Measurements from ENCODE around the gene APEX2. TPM values are rescaled to one million over a fixed set of nuclear protein-coding genes. Genes with fewer than 3 reads are reported as not detected.
A peak's percentile ranks its signal among the peaks of the same experiment; 100 is the strongest.

APEX2 gene
- total RNA-seq, 2 donors from 2014 or later = 6.6 to 7.7 TPM

DNA sequence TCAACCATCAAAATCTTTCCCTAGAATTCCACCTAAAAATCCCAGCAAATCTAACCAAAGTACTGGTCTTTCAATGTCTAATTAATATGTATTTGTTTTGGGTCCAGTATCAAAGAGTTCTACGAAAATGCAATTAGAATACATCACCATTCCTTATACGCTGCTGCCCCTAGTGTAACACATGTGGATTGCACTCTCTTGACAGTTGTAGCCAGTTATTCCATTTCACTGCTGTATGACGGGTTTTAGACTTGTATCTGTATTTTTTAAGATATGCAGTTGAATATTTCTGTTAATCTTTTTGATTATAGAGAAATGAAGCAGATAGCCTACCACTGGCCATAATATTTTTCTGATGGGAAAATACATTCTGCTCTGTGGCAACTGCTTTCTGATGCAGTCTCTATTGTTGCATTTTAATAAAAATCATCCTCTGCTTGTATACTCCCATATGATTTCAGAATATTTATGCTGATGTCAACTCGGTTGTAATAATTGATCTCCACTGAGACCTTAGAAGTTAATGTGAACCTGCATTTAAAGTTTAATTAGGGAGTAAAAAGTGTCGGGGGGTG lies 57.6 kb downstream of the APEX2 start:
- H3K4me3 ChIP-seq = peak overlapping the region in 1 of 2 donors; percentile 23
- no peaks in the 10 kb centered on the region for H3K27me3 ChIP-seq
- H3K27ac ChIP-seq = no peak overlapping the region
- TF ChIP-seq, protein P1, sequence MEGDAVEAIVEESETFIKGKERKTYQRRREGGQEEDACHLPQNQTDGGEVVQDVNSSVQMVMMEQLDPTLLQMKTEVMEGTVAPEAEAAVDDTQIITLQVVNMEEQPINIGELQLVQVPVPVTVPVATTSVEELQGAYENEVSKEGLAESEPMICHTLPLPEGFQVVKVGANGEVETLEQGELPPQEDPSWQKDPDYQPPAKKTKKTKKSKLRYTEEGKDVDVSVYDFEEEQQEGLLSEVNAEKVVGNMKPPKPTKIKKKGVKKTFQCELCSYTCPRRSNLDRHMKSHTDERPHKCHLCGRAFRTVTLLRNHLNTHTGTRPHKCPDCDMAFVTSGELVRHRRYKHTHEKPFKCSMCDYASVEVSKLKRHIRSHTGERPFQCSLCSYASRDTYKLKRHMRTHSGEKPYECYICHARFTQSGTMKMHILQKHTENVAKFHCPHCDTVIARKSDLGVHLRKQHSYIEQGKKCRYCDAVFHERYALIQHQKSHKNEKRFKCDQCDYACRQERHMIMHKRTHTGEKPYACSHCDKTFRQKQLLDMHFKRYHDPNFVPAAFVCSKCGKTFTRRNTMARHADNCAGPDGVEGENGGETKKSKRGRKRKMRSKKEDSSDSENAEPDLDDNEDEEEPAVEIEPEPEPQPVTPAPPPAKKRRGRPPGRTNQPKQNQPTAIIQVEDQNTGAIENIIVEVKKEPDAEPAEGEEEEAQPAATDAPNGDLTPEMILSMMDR (IDR thresholded peaks at IDR 0.05) = peak; percentile 59 to 82
- no peaks in the 10 kb centered on the region for H3K9me3 ChIP-seq
- DNase-seq (ENCODE audit: low spot score) = no peak
- no peaks in the 10 kb centered on the region for H3K4me1 ChIP-seq
- no peaks in the 10 kb centered on the region for H3K36me3 ChIP-seq

Other genes with a start within 250 kb of the APEX2 start
- not detected for gene ITIH6, start 202.1 kb upstream of the APEX2 start, total RNA-seq
- gene MAGED2, start 192.6 kb upstream of the APEX2 start, total RNA-seq = 100 to 1,000 TPM; 124 to 131 TPM
- gene TRO, start 79.5 kb upstream of the APEX2 start, total RNA-seq = 1 to 10 TPM; 4.3 to 4.9 TPM
- gene PFKFB1, start 6.2 kb upstream of the APEX2 start, total RNA-seq = not detected
- 1 to 10 TPM; 8.3 to 9.8 TPM for gene ALAS2, start 30.6 kb downstream of the APEX2 start, total RNA-seq
- not detected for gene PAGE2B, start 74.7 kb downstream of the APEX2 start, total RNA-seq
- not detected for gene PAGE2, start 88.7 kb downstream of the APEX2 start, total RNA-seq
- not detected for gene PAGE5, start 220.0 kb downstream of the APEX2 start, total RNA-seq